Left colon (tissue), 2 donors: ENCODE data around the gene FHIT. TPM values are rescaled to one million over a fixed set of nuclear protein-coding genes. Genes with fewer than 3 reads are reported as not detected.

Source experiments
- ATAC-seq: fragments of 200-7000 bp; cut with Tn5 transposase; one replicate; pipeline ENCODE4 v1.9.1; 2020; ENCODE audit warnings: mild to moderate bottlenecking, moderate library complexity
- DNase-seq, 2 donors: peaks; one replicate each; pipeline ENCODE4 v3.0.0-alpha.2; 2020
- intact Hi-C, 2 donors: fragments of 100-400 bp; cut with DNase I in 1 of 2; cut with micrococcal nuclease in 1 of 2; formaldehyde crosslinking; loops; one replicate each; pipeline versions ENCODE4 v1.11.2 to v1.14.0; 2022; cut with DNase I, micrococcal nuclease
- long read RNA-seq: library from polyadenylated mRNA; unstranded; transcript quantifications from one replicate; pipeline ENCODE4 v2.0.0, GENCODE V29; 2021
- total RNA-seq, 2 donors: library from RNA; stranded (reverse); fragmentation: NEBNext Ultra II Directional; extraction: Animal tissue kit (Norgen Biotek cat#: 25700); gene quantifications; one replicate each; pipeline ENCODE4 v1.2.1, GENCODE V29; 2021
- donor health status: DM: no; HTN: no; CAD: no.
- donor health status: DM: yes; HTN: yes; CAD: no.

The FHIT gene
- 10 to 100 TPM; 14.5 to 17.2 TPM for total RNA-seq
- long read RNA-seq, partial matches to known transcripts = 0 of 5 reads
- long read RNA-seq, other reads (novel, unspliced or antisense) = 5 of 5 reads

DNA sequence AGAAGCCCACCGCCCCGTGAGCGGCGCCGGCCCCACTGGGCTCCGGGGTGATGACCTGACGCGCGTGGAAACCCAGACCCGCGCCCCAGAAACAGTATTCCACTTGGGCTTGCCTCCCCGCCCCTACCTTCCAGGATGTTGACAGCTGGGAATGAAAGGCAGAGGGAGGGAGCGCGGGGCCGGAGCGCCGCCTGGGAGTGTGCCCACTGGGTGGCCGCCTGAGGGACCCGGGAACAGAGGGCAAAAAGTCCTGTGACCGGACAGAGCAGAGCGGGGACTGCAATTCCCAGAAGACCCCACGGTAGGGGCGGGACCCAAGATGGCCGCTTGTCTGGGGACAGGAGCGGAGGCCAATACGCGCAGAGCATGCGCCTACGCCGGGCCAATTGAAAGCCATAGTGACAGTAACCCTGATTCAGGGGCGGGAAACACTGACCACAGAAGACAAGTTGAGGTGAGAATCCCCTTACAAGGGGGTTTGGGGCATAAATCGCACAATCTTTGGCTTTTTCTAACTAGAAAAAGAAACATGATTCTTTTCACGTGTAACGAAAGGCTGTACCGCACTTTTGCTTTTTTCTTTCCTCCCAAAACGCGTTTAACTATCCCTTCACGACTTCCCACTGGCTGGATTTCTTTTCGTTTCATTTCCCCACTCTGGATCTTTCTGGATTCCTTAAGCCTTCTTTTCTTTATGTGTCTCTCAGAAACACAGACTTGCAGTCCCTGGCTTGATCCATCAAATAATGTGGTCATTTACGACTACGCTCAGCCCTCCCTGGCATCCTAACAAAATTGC lies at the start of gene FHIT:
Gene FHIT (minus strand): TSS at position 279 of the 799 bp plus-strand sequence.
- intact Hi-C loops = no loop called here

DNA sequence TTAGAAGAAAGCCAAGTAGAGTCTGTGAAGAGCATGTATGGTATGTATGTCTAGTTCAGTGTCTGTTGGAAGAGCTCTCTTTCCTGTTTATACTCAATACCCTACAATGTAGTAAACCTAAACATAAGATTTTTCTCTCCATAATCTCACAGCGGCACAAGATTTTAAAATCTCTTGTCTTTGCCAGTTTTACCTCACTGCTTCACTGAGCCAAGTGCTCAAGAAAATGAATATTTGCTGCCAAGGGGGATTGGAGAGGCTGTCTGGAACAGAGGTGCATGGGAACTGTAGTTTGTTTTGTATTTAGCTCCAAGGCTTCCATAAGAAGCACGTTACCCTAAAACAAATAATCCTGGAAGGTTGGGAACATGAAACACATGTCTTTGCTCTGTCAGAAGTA lies 49.5 kb upstream of the FHIT start:
- no peak for ATAC-seq
- intact Hi-C loops = no loop called here

More for the DNA sequence above, at the start of gene FHIT:
- ATAC-seq (peak; percentile 93), DNase-seq (peak; percentile 96 to 98)

DNA sequence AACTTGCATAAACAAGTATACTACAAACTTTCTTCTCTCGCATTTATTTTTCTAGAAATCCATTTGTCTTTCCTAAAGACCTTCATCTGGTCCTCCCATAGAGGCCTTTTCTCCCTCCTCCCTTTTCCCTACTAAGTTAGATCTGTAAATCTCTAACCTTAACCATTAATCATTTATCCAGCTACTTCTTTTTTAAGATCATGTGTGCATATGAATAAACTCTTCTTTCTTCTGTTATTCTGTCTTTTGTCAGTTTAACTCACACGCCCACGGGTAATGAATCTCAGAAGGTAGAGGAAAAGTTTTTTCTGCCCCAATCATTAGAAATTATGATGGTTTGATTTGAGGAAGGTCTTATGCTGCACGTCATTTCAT lies 48.7 kb upstream of the FHIT start:
- intact Hi-C loops = no loop called here
- ATAC-seq (no peak), DNase-seq (no peak)

More for the DNA sequence above, 49.5 kb upstream of the FHIT start:
- DNase-seq = no peak

DNA sequence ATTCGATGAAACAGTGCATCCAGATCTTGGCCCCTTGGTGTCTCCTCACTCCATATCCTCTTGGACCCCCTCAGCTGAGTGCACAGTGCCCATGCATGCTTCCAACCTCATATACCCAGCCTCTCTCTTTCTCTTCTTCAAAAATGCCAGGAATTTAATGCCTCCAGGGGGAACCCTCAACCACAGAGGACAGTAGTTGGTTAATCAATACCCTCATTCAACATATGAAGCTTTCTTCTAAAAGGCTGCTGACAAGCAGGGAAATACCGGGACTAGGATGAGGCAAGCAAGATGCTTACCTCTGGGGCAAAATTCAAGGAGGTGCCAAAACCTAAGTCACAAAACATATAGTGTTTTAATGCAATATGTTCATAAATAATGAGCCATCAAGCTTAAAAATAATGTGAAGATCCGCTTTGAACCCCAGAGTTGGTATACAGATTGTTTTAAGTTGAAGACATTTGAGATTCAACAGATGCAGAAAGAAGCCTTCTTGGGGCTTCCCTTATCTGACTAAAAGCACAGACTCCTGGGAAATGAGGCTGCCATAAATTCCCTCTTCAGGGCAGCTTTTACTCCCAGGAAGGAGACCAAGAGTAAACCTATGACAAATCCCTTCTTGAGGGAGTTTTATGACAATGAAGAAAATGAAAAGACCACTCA lies 48.2 kb upstream of the FHIT start:
- DNase-seq = no peak
- no peak for ATAC-seq
- intact Hi-C loops = no loop called here

DNA sequence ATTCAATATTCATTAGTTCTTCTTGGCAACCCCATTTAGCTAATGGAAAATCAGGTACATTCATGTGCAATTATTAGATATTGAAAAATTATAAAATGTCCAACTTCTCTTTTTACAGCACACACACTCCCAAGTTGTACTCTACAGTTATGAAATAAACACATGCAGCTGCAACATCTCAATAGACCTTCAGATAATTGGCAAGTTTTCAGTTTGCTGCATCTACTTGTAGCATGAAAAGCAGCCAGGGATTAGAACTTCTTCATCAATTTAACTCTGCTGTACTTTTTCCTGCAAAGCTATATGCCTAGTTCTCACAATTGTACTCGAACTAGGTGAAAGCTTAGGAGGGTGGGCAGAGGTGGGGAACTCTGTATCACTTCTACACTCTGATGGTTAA lies 46.6 kb upstream of the FHIT start:
- intact Hi-C loops = no loop called here
- DNase-seq (no peak), ATAC-seq (no peak)

DNA sequence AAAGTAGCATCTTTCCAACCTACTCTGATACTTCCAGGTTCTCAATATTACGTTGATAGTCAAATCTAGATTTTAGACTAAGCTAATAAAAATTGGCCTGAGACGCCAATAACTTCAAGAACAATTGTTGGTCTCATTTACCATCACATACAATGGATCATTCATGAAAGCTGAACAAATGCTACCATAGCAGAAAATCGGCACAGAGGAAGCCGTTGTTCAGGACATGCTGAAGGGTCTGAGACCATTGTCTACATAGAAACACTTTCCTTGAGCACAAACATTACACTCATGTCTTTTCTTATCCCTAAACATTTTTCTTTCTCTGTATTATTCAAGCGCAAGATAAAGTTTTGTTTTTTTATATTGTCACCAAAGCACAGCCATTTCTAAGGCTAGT lies 37.2 kb upstream of the FHIT start:
- DNase-seq (no peak), ATAC-seq (no peak)
- intact Hi-C loops = no loop called here

DNA sequence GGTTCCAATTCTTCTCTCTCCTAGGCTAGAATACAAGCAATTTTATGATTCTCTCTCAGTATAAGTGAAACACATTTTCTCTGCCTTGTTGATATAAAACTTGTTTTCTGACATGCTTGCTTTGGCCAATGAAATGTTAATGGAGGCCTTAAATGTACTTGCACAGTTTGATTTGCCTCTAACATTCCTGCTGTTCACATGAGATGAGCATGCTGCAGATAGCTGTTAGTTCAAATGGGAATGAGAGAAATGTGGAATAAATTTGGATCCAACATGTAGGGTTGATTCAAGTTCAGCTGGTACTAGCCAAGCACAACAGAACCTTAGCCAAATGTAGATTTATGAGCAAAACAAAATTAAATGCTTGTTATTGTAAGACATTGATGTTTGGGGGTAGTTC lies 32.6 kb upstream of the FHIT start:
- intact Hi-C loops = no loop called here
- DNase-seq = no peak
- ATAC-seq = no peak

DNA sequence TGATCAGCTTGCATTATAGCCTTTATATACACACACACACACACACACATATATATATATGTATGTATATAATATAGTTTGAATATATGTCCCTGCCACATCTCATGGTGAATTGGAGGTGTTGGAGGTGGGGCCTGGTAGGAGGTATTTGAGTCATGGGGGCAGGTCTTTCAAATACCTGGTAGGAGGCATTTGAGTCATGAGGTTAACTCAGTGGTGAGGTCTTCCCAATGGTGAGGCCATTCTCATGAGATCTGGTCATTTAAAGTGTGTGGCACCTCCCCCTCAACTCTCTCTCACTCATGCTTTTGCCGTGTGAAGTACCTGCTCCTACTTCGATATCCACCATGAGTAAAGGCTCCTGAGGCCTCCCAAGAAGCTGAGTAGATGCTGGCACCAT lies 27.5 kb upstream of the FHIT start:
- ATAC-seq = no peak
- DNase-seq = no peak
- intact Hi-C loops = no loop called here

DNA sequence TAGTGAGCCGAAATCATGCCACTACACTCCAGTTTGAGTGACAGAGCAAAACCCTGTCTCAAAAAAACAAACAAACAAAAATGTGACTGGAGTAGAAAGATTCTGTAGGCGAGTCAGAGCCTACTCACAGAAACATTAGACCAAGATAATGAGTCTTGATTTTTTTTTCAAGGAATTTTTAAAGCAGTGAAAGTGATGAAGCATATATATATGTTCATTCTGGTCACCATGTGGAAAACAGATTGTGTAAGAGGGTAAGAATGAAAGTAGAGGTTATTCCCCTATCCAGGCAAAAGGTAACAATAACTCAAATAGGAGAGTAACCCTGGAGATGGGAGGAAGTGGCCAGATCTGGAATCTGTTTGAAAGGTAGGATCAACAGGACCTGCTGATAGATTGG lies 26.2 kb upstream of the FHIT start:
- intact Hi-C loops = no loop called here
- ATAC-seq = no peak
- no peak for DNase-seq

DNA sequence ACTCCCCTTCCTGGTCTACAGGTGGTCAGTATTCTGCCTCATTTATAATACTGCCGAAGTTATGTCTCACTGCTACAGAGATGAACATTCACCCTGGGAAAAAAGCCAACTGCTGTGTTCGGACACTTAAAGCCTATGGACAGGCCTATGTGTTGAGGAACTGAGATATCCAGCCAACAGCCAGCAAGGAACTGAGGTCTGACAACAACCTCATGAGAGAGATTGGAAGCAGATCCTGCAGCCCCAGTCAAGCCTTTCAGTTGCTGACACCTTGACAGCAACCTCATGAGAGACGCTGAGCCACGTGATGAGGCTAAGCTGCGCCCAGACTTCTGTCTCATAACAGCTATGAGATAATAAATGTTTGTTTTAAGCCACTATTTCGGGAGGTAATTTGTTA lies 18.2 kb upstream of the FHIT start:
- DNase-seq (no peak), ATAC-seq (no peak)
- intact Hi-C loops = no loop called here

DNA sequence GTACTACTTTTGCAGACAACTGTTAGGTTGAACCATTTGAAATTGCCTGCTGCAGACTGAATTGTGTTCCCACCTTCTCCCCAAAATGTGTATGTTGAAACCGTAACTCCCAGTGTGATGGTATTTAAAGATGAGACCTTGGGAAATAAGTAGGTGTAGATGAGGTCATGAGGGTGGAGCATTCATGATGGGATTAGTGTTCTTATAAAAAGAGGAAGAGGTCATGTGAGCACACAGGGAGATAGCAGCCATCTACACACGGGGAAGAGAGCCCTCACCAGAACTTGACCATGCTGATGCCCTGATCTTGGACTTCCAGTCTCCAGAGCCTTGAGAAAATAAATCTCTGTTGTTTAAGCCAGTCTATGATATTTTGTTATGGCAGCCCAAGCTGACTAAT lies 17.4 kb upstream of the FHIT start:
- intact Hi-C loops = no loop called here
- ATAC-seq = no peak

DNA sequence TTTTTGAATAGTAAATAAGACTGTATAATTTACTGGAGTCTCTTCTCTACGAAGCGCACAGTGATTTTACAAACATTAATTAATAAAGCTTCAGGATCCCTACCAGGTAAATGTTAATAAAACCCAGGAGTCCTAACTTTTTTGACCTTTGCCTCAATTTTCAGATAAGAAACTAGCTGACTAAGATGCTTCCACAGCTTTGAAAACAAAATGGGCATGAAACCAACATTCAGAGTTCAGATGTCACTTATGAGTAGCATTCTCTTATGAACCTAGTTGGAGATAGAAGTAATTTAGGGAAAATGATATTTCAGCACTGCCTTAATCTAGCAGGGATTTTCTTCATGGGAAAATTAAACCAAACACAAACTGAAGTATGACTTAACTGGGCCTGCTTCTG lies 13.0 kb upstream of the FHIT start:
- DNase-seq (no peak), ATAC-seq (no peak)
- intact Hi-C loops = no loop called here

More for the DNA sequence above, 17.4 kb upstream of the FHIT start:
- no peak for DNase-seq

DNA sequence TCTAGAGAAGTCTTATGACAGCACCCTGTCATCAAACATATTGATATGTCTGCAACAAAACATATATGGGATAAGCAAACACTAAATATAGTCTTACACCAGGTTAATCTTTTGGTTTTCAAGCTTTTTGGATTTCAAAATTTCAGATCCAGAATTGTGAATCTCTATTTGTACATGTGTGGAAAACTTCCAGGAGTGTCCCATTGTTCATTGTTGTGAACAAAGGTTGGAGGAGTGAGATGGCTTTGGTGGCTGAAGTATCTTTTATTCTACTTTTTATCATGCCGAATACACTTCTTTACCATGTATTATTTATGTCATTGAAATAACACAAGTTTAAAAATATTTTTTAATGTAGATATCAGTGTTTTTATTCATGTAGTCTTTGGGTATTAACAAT lies 5.9 kb upstream of the FHIT start:
- no peak for ATAC-seq
- intact Hi-C loops = no loop called here
- no peak for DNase-seq

DNA sequence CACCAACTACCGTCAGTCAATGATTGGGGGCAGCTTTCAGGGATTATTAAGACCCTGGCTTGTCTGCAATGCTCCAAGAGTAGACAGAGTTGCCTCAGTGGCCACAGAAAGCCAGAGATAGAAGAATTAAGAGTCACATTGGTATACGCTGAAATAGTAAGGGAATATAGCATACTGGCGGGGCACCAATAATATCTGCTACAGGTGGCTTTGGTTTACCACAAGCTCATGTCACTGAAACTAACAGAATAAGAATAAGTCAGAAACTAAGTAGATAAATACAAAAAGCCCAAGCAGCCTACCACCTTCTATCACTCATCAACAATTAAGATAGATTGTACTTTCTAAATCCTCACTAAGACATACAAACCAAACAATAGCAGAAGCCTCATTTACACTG lies 2.5 kb upstream of the FHIT start:
- no peak for ATAC-seq
- intact Hi-C loops = no loop called here
- no peak for DNase-seq

DNA sequence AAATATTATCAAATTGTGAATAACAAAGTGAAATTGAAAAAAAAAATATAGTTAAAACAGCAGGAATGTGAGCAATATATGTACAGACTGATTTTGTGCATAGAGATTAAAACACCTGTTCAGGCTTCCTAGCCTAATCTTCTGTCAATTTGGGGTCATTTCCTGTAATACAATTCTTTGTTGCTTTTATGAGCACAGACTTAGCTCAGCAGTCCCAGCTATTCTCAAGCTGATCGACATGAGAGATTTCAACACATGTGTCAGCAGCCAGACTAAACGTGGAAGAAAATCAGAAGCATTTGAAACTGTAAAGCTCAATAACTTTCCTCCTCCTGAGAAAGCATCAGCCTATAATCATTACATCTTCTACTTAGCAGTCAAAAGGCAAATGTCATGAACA lies 1.6 kb upstream of the FHIT start:
- intact Hi-C loops = no loop called here
- DNase-seq = no peak

DNA sequence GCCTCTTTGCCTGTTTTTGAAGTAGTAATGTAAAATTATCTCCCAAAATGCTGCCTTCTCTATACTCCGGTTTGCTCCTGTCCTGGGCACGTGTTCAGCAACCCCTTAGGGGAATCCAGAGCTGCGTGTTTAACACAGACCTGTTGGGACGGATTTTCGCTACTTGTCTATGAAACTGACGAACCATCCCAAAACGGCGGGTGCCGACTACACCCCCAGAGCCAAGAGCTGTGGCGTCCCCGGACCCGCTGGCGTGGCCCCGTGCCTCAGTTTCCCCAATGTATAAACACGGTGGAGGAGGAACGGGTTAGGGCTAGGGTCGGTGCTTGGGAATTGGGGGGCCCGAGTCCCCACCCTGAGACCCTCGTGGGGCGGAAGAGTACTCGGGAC lies 473 bp downstream of the FHIT start:
- intact Hi-C loops = no loop called here
- peak; percentile 43 for ATAC-seq

More for the DNA sequence above, 1.6 kb upstream of the FHIT start:
- no peak for ATAC-seq

DNA sequence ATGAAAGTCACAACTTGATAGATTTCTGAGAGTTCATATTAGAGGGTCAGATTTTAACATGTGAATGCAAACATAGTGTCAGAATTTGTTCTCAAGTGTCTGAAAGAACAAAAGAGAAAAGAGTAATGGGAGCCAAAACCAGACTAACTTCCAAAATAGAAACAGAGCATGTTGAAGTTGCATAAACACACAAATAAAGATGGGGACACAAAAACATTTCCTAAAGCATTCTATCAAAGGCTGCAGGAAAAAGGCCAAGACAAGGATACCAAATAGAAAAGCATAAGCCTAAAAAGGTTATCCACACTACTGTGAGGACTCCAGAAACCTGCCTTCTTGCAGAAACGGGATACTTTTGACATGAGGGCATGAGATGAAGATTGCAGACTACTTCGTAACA lies 2.8 kb downstream of the FHIT start:
- no peak for ATAC-seq
- intact Hi-C loops = no loop called here
- DNase-seq = no peak

More for the DNA sequence above, 473 bp downstream of the FHIT start:
- peak in 1 of 2 donors; percentile 40 for DNase-seq

DNA sequence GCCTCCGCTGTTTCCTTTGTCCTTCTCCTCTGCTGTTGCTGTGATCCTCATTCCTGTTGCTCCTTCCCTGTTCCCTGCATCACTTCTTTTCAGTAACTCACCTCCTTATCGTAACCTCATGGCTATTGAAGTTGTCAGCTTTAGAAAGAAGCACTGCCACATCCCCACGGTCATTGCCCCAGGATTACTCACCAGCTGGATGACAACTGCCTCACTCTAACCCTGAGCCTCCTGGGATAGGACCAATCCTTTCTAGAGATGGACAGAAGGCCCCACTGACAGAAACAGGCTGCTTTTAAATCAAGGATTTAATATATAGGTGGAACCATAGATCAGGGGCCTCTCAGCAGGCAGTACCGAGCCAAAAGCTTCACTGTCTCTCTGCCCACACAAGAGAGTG lies 4.1 kb downstream of the FHIT start:
- no peak for ATAC-seq

DNA sequence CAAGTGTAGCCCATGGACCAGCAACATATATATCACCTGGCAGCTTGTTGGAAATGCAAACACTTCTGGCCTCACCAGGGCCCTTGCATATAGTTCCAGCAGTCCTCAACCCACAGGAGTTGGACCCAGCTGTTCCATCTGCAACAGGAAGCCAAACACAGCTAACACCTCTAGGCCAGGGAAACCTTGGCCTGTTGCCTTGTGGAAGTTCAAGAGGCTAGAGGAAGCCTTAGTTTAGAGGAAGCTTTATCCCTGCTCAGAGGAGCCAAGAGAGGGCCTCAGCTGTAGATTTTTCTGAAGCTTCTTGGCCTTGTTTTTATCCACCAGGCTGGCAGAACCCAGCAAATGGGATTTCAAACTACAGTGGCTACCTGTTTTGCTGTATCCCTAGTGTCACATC lies 11.4 kb downstream of the FHIT start:
- intact Hi-C loops = no loop called here
- DNase-seq = no peak
- ATAC-seq = no peak

More for the DNA sequence above, 4.1 kb downstream of the FHIT start:
- intact Hi-C loops = no loop called here
- no peak for DNase-seq

DNA sequence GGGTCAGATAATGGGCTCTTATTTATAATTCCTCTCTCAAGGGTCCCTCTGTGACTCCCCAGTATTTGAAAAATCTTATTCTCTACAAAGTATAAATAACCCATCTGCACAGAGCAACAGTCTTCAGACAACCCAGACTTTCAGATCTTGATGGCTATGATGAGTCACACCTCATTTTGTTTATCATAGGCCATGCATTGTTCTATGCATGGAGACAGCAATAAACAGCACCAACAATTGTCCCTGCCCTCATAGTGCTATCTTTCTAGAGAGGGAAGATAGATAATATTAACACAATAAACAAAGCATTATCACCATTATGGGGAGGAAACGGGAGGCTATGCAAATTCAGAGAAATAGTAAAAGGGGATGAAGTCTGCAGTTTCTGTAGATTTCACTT lies 13.4 kb downstream of the FHIT start:
- intact Hi-C loops = no loop called here
- DNase-seq (no peak), ATAC-seq (no peak)

DNA sequence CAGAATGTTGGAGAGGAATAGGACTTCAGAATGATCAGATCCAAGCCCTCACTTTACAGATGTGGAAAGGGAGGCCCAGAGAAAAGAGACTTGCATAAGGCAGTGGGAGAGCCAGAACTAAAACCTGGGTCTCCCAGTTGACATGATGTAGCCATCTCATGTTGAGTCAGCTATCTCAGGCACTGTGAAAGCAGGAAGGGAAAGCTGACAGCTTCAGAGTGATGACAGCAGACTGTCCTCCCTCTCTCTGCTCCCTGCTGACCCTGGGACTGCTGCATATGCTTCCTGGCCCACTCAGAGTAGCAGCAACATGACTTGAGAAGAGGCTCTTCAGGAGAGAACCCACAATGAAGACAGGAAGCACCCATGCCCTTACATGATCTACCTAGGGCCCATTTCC lies 14.7 kb downstream of the FHIT start:
- no peak for DNase-seq
- intact Hi-C loops = no loop called here
- ATAC-seq = no peak
